ENCODE data around the gene NECAP2.
"Not testable (repeated sequence)": the region's sequence is repeated elsewhere in the genome, so short reads cannot be mapped to it uniquely, and the experiment has no call there.

Gene NECAP2

DNA sequence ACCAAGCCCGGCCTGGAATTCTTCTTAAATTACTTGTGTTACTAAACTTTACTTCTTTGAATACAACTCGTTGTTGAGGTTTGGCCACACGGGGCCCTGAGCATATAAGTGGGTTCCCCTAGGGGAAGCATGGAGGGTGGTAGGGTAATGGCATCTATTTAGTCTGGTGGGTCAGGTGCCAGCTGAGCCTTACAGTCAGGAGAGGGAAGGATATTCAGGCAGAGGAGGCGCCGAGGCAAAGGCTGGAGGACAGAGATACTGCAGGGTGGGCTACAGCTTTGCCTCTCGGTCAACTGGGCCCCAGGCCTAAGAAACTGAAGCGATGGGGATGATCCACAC is 424 bp upstream of the NECAP2 start:
- no peak for DNase-seq
- TF ChIP-seq POLR2A (IDR thresholded peaks at IDR 0.05; ENCODE audit: low read length) (no peak), GATA1 (IDR thresholded peaks at IDR 0.05; ENCODE audit: low read depth, low read length) (no peak)

DNA sequence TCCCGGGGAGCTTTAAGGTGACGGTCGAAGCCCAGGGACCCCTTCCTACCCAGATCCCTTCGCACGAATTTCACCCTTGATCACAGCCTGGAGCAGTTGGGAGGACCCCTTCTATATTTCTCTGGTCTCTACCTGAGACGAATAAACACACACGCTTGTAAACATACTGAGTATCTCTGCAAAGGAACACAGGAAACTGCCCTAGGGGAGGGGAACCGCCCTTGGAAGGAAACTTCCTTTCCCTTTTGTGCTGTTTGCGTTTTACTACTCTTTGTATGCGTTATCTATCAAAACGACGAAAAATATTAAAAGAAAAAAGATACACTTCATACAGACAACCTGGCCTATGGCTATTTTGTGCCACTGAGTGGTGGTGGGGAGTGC is 750 bp downstream of the NECAP2 start:
- TF ChIP-seq GATA1 (IDR thresholded peaks at IDR 0.05; ENCODE audit: low read depth, low read length) (no peak), POLR2A (IDR thresholded peaks at IDR 0.05; ENCODE audit: low read length) (no peak)
- DNase-seq, result peak; percentile 50 to 65

- no peak for TF ChIP-seq POLR2A (IDR thresholded peaks at IDR 0.05; ENCODE audit: low read length)
- TF ChIP-seq GATA1 (IDR thresholded peaks at IDR 0.05; ENCODE audit: low read depth, low read length), result no peak
- DNase-seq, result no peak
These were observed 1.7 kb downstream of the NECAP2 start for GRCh38 chr1:16442265-16442664.

DNA sequence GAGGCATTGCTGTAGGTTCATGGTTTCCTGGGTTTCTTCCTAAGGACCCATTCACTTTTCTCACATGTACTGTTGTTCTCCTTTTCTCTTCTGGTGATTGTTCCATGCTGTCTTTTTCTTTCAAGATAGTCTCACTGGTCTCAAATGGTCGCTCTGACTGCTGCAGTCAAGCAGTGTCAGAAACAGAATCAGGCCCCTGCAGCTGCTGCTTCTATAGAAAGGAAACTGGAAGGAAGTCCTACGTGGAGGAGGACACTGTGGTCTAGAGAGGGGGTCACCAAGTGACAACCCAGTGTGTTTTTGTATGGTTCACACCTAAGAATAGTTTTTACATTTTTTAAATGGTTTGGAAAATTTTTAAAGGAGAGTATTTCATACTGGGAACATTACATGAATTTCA is 2.4 kb downstream of the NECAP2 start:
- TF ChIP-seq POLR2A (IDR thresholded peaks at IDR 0.05; ENCODE audit: low read length), result no peak
- no peak for TF ChIP-seq GATA1 (IDR thresholded peaks at IDR 0.05; ENCODE audit: low read depth, low read length)
- DNase-seq, result no peak

- peak; percentile 68 to 73 for DNase-seq
- no peak for TF ChIP-seq GATA1 (IDR thresholded peaks at IDR 0.05; ENCODE audit: low read depth, low read length)
- TF ChIP-seq POLR2A (IDR thresholded peaks at IDR 0.05; ENCODE audit: low read length), result peak; percentile 71
These were observed 3.6 kb downstream of the NECAP2 start for GRCh38 chr1:16443975-16444770.

DNA sequence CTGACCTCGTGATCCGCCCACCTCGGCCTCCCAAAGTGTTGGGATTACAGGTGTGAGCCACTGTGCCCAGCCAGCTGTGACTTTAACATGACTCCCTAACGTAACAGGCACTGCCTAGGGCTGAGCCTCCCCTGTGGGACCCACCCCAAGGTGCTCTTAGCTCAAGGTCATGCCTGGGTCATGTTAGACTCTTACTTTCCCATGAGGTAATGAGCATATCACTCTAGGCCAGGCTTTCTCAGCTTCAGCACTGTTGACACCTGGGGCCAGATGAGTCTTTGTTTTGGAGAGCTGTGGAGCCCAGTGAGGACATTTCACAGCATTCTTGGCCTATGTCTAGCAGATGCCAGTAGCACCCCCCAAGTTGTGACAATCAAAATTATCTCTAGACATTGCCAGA is 4.5 kb downstream of the NECAP2 start:
- TF ChIP-seq POLR2A (IDR thresholded peaks at IDR 0.05; ENCODE audit: low read length) (no peak), GATA1 (IDR thresholded peaks at IDR 0.05; ENCODE audit: low read depth, low read length) (no peak)

DNA sequence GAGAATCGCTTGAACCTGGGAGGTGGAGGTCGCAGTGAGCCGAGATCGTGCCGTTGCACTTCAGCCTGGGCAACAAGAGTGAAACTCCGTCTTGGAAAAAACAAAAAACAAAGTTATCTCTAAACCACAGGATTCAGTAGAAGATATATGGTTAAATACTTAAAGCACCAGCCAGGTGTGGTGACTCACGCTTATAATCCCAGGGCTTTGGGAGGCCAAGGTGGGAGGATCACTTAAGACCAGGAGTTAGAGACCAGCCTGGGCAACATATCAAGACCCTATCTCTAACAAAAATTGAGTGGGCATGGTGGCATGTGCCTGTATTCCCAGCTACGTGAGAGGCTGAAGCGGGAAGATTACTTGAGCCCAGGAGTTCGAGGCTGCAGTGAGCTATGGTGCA is 5.6 kb downstream of the NECAP2 start:
- TF ChIP-seq POLR2A (IDR thresholded peaks at IDR 0.05; ENCODE audit: low read length), result no peak
- TF ChIP-seq GATA1 (IDR thresholded peaks at IDR 0.05; ENCODE audit: low read depth, low read length), result no peak
- DNase-seq, result no peak

More for the DNA sequence above, 4.5 kb downstream of the NECAP2 start:
- DNase-seq, result no peak

- no peak for TF ChIP-seq GATA1 (IDR thresholded peaks at IDR 0.05; ENCODE audit: low read depth, low read length)
- TF ChIP-seq POLR2A (IDR thresholded peaks at IDR 0.05; ENCODE audit: low read length), result no peak
- no peak for DNase-seq
These were observed 7.1 kb downstream of the NECAP2 start for GRCh38 chr1:16447641-16448040.

- no peak for TF ChIP-seq GATA1 (IDR thresholded peaks at IDR 0.05; ENCODE audit: low read depth, low read length)
- no peak for TF ChIP-seq POLR2A (IDR thresholded peaks at IDR 0.05; ENCODE audit: low read length)
- DNase-seq, result no peak
These were observed 8.5 kb downstream of the NECAP2 start for GRCh38 chr1:16449065-16449464.

- no peak for TF ChIP-seq POLR2A (IDR thresholded peaks at IDR 0.05; ENCODE audit: low read length)
- no peak for TF ChIP-seq GATA1 (IDR thresholded peaks at IDR 0.05; ENCODE audit: low read depth, low read length)
- no peak for DNase-seq
These were observed 9.1 kb downstream of the NECAP2 start for GRCh38 chr1:16449666-16450065.

DNA sequence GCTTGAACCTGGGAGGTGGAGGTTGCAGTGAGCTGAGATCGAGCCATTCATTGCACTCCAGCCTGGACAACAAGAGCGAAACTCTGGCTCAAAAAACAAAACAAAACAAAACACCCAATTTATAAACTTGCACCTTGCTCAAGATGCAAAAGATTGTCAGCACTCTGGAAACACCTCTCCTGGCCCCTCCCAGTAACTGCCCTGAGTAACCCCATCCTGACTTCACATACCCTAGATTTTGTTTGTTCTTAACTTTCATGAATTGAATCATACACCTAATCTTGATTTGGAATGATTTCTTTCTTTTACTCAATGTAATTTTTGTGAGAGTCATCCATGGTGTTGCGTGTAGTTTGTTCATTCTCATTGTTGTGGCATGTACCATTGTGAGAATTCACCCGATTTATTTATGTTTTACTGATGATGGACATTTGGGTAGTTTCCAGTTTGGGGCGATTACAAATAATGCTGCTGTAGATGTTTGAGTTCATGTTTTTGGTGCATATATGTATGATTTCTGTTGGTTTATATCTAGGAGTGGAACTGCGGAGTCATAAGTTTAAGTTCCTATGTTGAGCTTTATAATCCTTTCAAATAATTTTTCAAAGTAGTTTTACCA is 10.4 kb downstream of the NECAP2 start:
- no peak for DNase-seq
- TF ChIP-seq GATA1 (IDR thresholded peaks at IDR 0.05; ENCODE audit: low read depth, low read length), result no peak
- TF ChIP-seq POLR2A (IDR thresholded peaks at IDR 0.05; ENCODE audit: low read length), result no peak

DNA sequence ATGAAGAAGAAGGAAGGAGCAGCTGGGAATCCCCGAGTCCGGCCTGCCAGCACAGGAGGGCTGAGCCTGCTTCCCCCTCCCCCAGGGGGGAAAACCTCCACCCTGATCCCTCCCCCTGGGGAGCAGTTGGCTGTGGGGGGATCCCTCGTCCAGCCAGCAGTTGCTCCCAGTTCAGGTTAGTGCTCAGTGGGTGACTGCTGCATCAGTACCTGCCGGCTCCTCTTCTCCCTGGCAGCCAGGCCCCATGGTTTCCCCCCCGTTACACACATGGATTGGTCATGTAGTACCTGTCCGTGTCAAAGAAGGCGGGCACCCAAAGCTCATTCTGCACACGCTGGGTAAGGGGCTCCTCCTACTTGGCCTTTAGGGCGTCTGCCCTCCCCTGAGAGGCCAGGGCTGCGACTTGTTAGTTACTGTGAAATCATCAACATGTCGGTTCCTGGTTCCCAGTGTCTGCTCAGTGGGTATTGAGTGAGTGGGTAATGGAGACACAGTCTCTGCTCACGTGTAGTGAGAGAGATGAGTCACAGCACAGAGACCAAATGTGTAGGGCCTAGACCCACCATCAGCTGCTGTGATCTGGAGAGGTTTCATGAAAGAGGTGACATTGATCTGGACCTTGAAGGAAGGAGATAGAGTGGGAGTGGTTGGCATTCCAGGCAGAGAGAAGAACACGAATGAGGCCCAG is 11.5 kb downstream of the NECAP2 start:
- TF ChIP-seq GATA1 (IDR thresholded peaks at IDR 0.05; ENCODE audit: low read depth, low read length) (no peak), POLR2A (IDR thresholded peaks at IDR 0.05; ENCODE audit: low read length) (no peak)

GRCh38 chr1:16454909-16455308 is 14.4 kb downstream of the NECAP2 start:
- peak; percentile 40 for TF ChIP-seq POLR2A (IDR thresholded peaks at IDR 0.05; ENCODE audit: low read length)
- peak; percentile 22 to 46 for DNase-seq

More for the DNA sequence above, 11.5 kb downstream of the NECAP2 start:
- no peak for DNase-seq

DNA sequence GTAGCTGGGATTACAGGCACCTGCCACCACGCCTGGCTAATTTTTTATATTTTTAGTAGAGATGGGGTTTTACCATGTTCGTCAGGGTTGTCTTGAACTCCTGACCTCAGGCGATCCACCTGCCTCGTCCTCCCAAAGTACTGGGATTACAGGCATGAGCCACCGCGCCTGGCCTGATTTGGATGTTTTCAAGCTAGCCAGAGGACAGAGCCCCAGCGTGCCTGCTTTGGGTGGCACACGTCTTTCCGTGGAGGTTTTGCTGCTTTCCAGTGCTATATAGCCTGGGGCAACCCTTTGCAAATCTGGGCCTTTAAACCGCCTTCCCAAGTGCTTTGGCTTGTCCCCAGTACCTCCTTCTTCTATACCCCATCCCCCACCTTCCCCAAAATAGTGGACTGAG is 15.6 kb downstream of the NECAP2 start:
- DNase-seq, result not testable (repeated sequence)

GRCh38 chr1:16458831-16459230 is 18.3 kb downstream of the NECAP2 start:
- DNase-seq, result no peak
- TF ChIP-seq GATA1 (IDR thresholded peaks at IDR 0.05; ENCODE audit: low read depth, low read length) (no peak), POLR2A (IDR thresholded peaks at IDR 0.05; ENCODE audit: low read length) (no peak)
